Nasal cavity respiratory epithelium epithelial cell of viscerocranial mucosa (primary cell): Measurements from ENCODE around the gene CNGA3. TPM values are rescaled to one million over a fixed set of nuclear protein-coding genes. Genes with fewer than 3 reads are reported as not detected.

Source experiments
- total RNA-seq: library from RNA; depleted of rRNA; stranded (reverse); fragments of >200 nt; gene quantifications from 2 replicates; pipeline ENCODE4 v1.2.3, GENCODE V29; 2014

CNGA3 gene
- not detected in 2 replicates for total RNA-seq

GRCh38 chr2:98346311-98347236 is at the start of gene CNGA3:
Gene CNGA3, plus strand, starts transcription at chr2:98346456. Its CDS starts 23,520 bp downstream, at chr2:98369976.

GRCh38 chr2:98444436-98445176 is 98.3 kb downstream of the CNGA3 start, which contains the start of gene INPP4A:
Gene INPP4A, plus strand, starts transcription at chr2:98444858. Its CDS starts 75,191 bp downstream, at chr2:98520049.

Other genes with a start within 250 kb of the CNGA3 start
- 21.9 and 49.0 TPM in 2 replicates for gene INPP4A, start 98.4 kb downstream of the CNGA3 start, total RNA-seq